ENCODE measurements around the gene CCL4. TPM values are rescaled to one million over a fixed set of nuclear protein-coding genes. Genes with fewer than 3 reads are reported as not detected.

CCL4 gene
- total and polyA plus RNA-seq, 2 donors from 2014 or later: 3.9 to 5.1 TPM

GRCh38 chr17:36142235-36142634 is 38.6 kb downstream of the CCL4 start:
- Histone ChIP-seq H3K27me3 (ENCODE audit: control insufficient read depth, insufficient read depth, low read length) (no peaks in the 10 kb centered on the region), H3K36me3 (ENCODE audit: control insufficient read depth in 2 of 3, insufficient read depth in 3 of 3, low read length in 3 of 3) (no peaks in the 10 kb centered on the region), H3K4me1 (ENCODE audit: control insufficient read depth in 2 of 3, insufficient read depth in 2 of 3, low read depth in 1 of 3, low read length in 3 of 3) (no peaks in the 10 kb centered on the region), H3K9ac (ENCODE audit: low read length in 3 of 3) (no peak overlapping the region), H3K4me3 (ENCODE audit: low read length in 3 of 3) (no peak overlapping the region), H3K27ac (ENCODE audit: low read depth in 2 of 2, low read length in 2 of 2) (no peak overlapping the region), H3K9me3 (ENCODE audit: control insufficient read depth in 2 of 3, insufficient read depth in 1 of 3, low read length in 3 of 3) (no peaks in the 10 kb centered on the region)
- DNase-seq (no peak), FAIRE-seq (no peak)
- intact Hi-C loops (cut with DNase I): no loop called here
- TF ChIP-seq CTCF (IDR thresholded peaks at IDR 0.05; ENCODE audit: borderline replicate concordance, extremely low read depth, insufficient read depth): no peak

GRCh38 chr17:36142806-36143205 is 39.2 kb downstream of the CCL4 start:
- Histone ChIP-seq H3K27ac (ENCODE audit: low read depth in 2 of 2, low read length in 2 of 2) (no peak overlapping the region), H3K4me3 (ENCODE audit: low read length in 3 of 3) (no peak overlapping the region), H3K9ac (ENCODE audit: low read length in 3 of 3) (no peak overlapping the region), H3K27me3 (ENCODE audit: control insufficient read depth, insufficient read depth, low read length) (no peaks in the 10 kb centered on the region), H3K4me1 (ENCODE audit: control insufficient read depth in 2 of 3, insufficient read depth in 2 of 3, low read depth in 1 of 3, low read length in 3 of 3) (no peaks in the 10 kb centered on the region), H3K36me3 (ENCODE audit: control insufficient read depth in 2 of 3, insufficient read depth in 3 of 3, low read length in 3 of 3) (no peaks in the 10 kb centered on the region), H3K9me3 (ENCODE audit: control insufficient read depth in 2 of 3, insufficient read depth in 1 of 3, low read length in 3 of 3) (no peaks in the 10 kb centered on the region)
- no peak for FAIRE-seq
- intact Hi-C loops (cut with DNase I): no loop called here
- DNase-seq: no peak
- no peak for TF ChIP-seq CTCF (IDR thresholded peaks at IDR 0.05; ENCODE audit: borderline replicate concordance, extremely low read depth, insufficient read depth)

- DNase-seq (no peak), FAIRE-seq (no peak)
- intact Hi-C loops (cut with DNase I): no loop called here
- Histone ChIP-seq H3K36me3 (ENCODE audit: control insufficient read depth in 2 of 3, insufficient read depth in 3 of 3, low read length in 3 of 3) (no peaks in the 10 kb centered on the region), H3K27ac (ENCODE audit: low read depth in 2 of 2, low read length in 2 of 2) (no peak overlapping the region), H3K27me3 (ENCODE audit: control insufficient read depth, insufficient read depth, low read length) (no peaks in the 10 kb centered on the region), H3K9ac (ENCODE audit: low read length in 3 of 3) (no peak overlapping the region), H3K4me1 (ENCODE audit: control insufficient read depth in 2 of 3, insufficient read depth in 2 of 3, low read depth in 1 of 3, low read length in 3 of 3) (no peaks in the 10 kb centered on the region), H3K4me3 (ENCODE audit: low read length in 3 of 3) (no peak overlapping the region), H3K9me3 (ENCODE audit: control insufficient read depth in 2 of 3, insufficient read depth in 1 of 3, low read length in 3 of 3) (no peaks in the 10 kb centered on the region)
- TF ChIP-seq CTCF (IDR thresholded peaks at IDR 0.05; ENCODE audit: borderline replicate concordance, extremely low read depth, insufficient read depth): no peak
Measured at GRCh38 chr17:36144014-36144413, 40.4 kb downstream of the CCL4 start.
